HG02759 (cell line): ENCODE data around the gene PTPRU.
A peak's percentile ranks its signal among the peaks of the same experiment; 100 is the strongest.
"Not testable (repeated sequence)": the region's sequence is repeated elsewhere in the genome, so short reads cannot be mapped to it uniquely, and the experiment has no call there.

Experiments
- ATAC-seq: cut with Tn5 transposase; IDR thresholded peaks from one replicate; pipeline ENCODE4 v1.9.1; 2021; ENCODE audit warnings: mild to moderate bottlenecking, moderate library complexity; ENCODE audit not compliant: unreplicated experiment

The PTPRU gene

DNA sequence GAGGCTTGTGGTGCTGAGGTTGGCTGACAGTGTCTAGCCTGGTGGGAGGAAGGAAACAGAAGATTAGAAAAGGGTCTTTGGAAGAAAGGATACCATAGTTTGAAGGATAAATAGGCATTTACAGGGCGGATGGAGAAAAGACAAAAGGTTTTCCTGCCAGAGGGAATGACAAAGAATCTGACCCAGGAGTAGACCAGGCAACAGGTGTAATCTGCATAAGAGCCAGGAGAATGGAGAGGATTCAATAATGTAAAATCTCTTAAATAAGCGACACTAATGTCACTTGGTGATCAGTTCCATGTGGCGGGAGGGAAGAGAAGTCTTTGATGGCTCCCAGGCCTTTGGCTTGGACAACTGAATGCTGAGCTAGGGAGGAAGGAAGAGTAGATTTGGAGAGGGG, 15.0 kb upstream of the PTPRU start:
- ATAC-seq, result no peak

DNA sequence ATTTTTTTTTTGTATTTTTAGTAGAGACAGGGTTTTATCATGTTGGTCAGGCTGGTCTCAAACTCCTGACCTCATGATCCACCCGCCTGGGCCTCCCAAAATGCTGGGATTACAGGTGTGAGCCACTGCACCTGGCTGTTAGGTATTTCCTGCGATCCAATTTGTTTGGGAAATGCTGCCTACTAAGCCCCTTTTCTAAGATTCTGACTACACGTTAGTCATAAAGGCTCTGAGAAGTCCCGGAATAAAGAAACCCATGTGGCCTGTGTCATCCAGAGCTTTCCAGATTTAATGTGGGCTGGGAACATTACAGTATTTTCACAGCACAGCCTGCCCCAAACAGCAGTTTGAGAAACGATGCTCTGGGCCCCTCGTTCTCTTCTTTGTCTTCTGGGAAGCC, 14.1 kb upstream of the PTPRU start:
- not testable (repeated sequence) for ATAC-seq

DNA sequence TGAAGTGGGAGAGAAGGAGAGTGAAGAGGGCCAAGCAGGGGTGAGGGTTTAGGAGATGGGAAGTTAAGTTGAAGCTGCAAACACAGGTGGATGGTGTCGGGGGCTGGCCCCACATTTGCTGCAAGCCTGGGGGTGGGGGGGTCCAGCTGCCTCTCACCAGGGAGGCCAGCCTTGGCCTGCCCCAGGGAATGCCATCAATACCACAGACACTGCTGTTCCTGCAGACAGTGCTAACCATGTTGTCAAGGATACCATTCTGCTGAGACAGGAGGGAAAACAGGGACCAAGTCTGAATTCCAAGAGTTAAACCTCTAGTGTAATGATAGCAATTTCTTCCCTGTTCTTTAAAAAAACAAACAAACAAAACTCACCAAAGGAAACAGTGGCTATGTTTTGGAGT, 13.6 kb upstream of the PTPRU start:
- no peak for ATAC-seq

DNA sequence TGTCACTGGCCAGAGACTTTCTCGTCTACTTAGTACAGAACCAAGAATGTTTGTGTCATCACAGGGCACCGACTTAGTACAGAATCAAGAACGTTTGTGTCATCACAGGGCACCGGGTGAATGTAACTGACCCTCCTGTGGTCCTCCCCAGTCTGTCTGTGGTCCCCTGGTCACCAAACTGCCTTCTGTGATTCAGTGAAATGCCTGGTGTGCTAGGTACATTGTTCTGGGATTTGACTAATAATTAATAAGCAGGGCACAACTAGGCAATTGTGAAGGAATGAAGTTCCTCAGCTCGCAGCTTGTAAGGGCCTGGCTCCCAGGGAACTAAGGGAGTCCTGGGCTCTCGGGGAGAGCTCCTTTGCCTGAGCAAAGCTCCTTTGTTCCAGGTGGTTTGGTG, 12.8 kb upstream of the PTPRU start:
- no peak for ATAC-seq

DNA sequence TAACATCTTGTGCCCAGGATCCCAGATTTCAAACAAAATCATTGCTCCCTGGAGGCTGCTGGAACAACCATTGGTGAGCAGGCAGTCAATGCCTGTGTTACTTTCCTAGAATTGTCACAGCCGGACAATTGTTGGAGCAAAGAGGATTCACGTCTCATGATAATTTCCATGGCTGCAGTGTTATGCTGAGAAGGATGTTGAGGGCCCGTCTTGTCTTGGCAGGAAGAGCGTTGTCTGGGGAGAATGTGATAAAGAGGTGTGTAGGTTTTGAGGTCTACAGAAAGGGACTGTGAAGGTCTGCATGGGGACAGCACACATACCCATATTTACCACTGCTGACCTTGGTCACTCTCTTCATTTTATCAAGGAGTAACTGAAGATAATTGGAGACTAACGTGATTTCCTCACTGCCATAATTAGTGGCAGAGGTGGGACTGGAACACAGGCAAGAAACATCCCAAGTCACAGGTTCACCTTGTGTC, 11.9 kb upstream of the PTPRU start:
- ATAC-seq, result no peak

DNA sequence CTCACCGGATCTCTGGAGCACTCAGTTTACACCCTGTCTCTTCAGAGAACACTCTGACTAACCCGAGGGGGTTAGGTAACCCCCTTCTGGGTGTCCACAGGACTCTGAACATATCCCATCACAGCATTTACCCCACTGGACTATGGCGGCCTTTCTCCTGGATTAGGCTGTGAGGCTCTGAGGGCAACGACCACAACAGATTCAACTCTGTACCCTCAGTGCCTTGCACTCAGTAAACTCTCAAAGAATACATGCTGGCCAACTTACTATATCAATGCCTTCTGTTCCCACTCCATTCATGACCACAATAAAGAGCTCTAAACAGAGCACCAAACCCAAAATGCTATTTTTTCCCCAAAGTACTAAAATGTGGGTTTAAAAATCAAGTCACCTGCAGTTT, 11.0 kb upstream of the PTPRU start:
- ATAC-seq, result no peak

DNA sequence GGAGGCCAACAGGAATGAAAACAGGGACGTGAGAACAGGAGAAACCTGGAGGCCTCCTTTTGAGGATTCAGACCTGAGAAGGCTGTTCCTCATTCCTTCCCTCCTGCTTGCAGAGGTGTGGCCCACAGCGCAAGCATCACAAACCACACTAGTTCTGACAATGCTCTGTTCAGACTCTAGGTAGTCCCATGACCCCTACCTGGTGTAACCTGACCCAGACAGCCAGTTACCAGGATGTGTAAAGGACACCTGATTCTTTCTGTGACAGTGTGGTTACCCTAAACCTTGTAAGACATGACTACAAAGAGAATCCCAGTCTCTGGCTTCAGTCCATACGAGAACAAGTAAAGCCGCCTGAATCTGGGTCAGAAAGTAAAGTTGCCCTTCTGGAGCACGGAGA, 8.8 kb upstream of the PTPRU start:
- ATAC-seq, result no peak

DNA sequence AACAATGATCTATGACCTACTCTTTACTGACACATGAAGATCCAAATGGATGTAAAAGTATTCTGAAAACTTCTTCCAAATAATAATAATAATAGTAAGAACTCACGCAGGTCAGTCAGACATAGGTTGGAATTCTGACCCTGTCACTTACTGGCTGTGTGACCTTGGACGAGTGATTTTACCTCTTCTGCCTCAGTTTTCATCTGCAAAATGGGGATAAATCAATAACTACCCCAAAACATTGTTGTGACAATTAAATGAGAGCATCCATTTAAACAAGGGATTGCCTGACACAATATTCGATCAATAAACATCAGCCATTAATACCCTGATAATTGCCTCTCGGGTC, 6.1 kb upstream of the PTPRU start:
- ATAC-seq, result no peak

DNA sequence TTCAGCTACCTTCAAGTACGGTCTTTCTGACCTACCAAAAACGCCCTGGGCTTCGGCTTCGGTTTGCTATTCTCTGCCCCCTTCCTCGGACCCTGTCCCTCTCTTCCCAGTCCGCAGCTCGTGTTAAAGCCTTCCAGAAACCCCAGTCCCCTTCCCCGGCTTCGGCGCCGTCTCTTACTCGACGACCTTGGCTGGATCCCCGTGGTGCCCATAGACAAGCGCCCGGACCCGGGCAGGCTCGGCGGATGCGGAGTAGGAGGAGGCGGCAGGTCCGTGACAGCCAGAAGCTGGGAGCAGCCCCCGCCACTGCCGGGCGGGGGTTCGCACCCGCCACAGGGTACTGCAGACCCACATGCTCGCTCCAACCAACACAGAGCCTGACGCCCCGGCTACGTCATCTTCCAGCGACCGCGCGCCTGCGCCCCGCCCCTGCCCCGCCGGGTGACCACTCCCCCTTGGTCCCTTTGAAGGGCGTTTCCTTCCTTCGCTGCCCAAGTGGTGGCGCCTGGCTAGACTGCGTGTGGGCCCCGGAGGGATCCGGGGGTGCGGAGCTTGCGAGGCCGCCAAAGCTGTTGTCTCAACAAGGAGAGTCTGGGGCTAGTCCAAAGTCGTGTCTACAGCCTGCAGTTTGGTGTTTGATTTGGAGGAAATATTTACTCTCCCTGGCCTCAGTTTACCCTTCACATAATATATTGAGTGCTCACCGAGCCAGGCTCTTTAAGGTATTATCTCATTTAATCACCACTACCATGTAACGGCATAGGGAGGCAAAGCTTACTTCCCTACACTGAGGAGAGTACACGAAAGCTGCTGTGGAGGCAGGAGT, 5.6 kb upstream of the PTPRU start, which contains the start of gene MECR:
TSS of gene MECR (minus strand) at position 382 of the 826 bp plus-strand sequence. CDS start at position 354, 28 bp downstream.
- ATAC-seq, result peak; percentile 93

DNA sequence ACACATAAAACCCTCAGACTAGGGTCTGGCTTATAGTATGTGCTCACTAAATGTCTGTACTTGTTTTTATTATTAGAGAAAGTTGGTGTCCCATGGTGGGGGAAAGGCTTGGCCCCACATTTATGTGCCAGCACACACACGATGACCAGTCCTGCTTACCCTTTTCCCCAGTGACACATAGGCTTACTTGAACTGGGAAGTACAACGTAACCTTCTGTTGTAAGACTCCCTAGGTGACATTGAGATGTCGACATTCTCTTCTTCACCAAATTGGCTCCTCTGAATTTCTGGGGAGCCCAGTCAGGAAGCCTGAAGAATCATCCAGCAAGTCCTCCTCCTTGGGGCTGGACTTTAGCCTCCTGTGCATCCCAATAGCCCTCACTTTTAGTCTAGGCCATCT, 3.9 kb upstream of the PTPRU start:
- no peak for ATAC-seq

DNA sequence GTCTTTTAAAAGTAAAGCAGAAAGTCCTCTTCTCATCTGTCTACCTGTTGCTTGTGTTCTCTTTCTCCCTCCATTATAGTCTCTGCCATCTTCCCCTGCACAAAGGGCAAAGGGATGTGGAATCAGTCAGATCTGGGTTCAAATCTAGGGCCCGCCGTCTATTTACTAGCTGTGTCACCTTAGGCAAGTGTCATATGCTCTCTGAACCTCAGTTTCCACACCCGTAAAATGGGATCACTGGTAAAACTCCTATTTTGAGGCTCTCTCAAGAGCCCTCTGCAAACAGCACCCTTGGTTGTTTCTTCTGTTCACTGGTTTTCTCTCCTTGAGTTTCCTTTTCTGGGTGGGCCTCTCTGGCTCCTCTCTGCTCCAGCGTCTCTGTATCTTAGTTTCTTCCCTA, 2.6 kb upstream of the PTPRU start:
- ATAC-seq, result no peak

DNA sequence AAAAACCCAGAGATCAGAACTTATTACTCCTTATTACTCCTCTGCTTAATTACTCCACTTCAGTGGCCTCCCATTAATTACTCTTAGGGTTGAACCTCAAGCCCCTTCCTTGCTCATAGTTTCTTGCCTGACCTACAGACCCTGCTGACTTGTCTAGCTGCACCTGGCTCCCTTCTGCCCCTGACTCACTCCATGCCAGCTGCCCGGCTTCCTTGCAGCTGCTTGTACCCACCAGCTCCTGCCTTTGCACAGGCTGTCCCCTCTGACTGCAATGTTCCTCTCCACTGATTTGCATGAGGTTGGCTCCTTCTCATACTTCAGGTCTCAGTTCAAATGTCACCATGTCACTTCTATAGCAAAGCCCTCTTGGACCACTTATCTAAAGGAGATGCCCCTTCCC, 1.9 kb upstream of the PTPRU start:
- ATAC-seq, result no peak

DNA sequence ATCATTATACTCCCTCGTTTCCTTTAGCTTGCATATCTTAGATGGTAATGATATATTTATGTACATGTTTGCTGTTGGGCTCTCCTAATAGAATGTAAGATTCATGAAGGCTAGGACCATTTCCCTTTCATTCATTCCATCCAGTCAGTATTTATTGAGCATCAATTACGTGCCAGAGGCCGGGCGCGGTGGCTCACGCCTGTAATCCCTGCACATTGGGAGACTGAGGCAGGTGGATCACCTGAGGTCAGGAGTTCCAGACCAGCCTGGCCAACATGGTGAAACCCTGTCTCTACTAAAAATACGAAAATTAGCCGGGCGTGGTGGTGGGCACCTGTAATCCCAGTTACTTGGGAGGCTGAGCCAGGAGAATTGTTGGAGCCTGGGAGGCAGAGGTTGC, 1.4 kb upstream of the PTPRU start:
- ATAC-seq, result not testable (repeated sequence)

DNA sequence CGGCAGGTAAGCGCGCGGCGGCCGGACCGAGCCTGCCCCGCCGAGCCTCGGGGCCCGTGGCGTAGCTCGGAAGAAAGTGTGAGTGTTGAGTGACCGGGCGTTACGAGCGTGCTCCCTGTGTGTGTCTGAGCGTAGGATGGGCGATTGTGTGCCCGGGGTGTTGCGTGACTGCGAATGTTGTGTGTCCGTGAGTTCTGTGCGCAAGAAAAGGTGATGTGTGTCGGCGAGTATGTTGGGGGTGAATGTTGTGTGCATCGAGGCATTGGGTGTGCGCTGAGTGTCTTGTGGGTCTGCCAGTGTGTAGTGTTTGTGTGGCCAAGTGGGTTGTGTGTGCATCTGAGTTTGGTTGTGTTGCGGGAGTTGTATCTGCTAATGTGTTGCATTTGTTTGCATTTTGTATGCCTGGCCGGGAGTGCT, 398 bp downstream of the PTPRU start:
- no peak for ATAC-seq

DNA sequence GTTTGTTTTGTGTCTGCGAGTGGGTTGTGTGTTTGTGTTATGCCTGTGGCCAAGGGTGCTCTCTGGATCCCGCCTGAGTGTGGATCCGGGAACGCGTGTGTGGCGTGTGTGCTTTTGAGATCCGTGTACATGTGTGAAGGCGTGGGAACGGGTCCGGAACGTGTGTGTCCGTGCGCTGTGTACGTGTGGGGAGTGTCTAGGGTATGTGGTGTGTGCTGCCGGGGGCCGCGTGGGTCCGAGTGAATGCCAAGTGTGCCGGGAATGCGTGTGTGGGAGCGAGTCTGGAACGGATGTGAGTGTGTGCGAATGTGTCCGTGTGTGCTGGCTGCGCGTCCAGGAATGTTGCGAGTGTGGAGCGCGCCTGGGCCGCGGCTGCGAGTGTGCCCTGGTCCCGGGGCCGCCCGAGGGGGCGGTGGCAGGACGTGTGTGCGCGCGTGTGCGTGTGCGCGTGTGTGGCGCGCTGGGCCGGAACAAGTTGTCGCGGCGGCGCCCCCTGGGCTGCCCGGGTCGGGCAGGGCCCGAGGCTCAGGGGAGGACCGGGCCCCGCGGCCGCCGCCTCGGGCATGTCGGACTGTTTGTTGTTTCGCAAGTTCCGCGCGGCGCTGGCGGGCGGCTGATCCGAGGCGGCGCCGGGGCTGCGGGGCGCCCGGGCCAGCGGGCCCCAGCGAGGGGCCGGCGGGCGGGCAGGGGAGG, 953 bp downstream of the PTPRU start:
- no peak for ATAC-seq

DNA sequence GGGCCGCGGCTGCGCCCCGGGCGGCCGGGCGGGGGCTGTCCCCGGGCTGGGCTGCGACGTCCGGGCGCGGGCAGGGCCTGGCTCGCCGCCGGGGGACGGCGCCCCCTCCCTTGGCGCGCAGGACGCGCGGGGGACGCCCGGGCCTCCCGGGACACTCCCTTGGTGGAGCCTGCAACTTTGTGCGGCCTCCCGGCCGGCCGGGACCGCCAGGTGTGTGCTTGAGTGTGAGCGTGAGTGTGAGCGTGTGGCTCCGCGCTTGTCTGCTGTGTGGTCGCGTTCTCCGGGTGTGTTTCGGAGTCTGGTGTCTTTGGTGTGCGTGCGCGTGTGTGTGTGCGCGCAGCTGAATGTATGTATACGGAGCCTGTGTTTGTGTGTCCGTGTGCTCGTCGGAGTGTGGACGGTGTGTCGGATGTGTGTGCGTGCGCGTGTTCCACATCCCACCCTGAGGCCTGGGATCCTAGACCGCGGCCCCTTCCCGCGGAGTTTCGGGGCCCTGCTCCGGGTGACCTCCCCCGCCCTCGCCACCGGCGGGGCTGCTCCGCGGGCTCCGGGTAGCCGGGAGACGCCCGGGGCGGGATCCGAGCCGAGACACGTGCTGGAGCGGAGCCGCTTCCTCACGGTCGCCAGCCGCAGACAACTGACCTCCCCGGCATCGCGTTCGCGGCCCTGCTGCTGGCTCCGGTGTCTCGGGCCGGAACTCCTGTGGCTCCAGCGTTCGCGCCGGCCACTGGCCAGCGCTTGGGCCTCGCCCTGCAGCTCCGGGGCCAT, 1.7 kb downstream of the PTPRU start:
- no peak for ATAC-seq

DNA sequence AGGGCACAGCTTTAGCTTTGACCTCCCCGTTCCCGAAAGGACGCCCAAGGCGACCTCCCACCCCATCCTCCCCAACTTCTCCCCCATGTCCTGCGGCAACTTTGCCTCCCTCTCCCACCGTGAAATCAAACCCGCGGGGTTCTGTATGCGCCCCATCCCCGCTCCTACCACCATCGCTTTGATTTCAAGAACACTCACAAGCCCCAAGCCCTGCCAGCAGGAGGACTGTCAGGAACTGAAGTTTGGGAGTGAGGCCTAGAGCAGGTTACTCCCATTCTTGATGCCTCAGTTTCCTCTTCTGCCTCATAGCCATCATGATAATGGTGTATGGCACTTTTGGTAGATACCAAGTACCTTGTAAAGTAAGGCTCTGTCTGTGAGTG, 2.3 kb downstream of the PTPRU start:
- ATAC-seq, result no peak

DNA sequence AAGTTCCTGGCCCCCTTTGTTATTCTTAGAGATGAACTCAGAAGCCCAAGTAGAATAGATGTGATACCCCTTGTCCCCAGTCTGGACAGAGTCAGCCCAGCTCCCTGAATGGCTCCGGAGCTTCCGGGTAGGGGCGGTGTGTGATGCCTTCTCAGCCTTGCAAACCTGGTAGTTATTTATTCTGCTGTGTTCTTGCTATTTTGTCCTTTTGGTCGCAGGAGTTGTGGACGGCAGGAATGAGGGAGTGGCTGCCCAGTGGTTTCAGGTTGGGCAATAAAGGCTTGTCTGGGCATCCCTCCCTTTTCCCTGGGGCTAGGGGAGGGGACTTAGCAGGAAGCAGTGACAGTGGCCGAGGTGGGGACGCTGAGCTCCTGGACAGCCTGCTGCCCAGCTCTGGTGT, 2.8 kb downstream of the PTPRU start:
- no peak for ATAC-seq

DNA sequence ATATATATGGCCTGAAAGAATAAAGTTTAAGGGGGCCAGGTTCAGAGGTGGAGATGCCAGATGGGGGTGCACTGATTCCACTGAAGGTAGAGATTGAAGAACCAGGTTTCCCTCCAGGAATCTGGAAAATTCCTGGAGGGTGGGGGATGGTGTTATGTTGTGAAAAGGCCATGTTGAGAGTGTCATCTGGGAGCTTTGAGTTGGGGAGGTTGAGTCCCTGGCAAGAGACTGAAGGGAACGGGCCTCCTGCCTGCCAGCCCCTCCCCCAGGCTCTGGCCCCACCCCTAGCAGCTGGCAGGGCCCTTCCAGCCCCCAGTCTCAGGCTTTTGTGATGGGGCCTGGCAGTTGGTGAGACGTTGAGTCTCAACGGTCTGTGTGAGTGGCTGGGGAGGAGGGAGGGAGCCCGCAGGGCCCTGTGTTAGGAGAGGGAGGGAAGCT, 4.1 kb downstream of the PTPRU start:
- ATAC-seq, result no peak

DNA sequence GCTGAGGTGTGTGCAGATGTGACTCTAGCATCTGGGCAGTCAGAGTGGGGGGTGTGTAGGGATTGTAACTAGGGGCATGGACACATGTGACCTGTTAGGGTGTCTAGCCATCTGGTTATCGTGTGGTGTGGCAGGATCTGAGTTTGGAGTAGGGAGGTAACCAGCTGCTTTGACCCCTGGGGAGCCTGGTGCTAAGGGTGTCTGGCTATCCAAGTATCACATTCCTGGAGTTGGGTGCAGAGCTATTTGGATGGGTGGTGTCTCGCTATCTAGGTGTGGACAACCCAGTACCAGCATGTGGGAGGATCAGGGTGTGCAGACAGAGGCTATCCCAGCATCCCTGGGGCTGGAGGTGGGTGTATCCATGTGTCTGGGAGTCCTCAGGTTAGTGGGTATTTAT, 4.7 kb downstream of the PTPRU start:
- ATAC-seq, result no peak

DNA sequence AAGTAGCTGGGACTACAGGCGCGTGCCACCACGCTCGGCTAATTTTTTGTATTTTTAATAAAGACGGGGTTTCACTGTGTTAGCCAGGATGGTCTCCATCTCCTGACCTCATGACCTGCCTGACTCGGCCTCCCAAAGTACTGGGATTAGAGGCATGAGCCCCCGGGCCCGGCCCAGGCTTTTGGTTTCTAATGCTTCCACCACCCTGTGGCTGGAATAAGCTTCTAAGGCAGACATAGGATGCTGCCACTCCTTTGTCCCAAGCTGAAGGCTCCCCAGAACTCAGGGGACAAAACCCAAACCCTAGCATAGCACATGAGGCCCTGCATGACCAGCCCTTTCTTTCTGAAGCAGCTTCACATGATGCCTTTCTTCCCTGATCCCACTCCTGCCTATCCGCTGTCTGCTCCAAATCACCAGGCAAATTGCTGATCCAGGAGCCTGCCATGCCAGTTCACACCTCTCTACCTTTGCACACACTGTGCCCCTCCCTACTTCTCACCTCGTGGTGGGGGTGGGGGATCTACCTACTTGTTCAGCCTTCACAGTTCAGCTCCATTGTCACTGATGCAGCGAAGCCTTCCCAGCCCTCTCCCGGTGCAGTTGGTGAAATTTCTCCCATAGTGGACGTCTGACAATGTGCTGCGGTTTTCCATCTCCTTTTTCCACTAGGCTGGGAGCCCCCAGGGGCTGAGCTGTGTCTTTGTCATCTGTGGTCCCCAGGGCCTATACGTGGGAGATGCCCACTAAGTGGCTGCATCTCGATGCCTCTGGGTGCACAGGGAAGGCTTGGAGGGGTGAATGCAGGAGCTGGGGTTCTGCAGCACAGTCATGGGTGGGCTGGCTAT, 6.9 kb downstream of the PTPRU start:
- ATAC-seq, result no peak
